ENCODE results near the gene TLR6.

DNA sequence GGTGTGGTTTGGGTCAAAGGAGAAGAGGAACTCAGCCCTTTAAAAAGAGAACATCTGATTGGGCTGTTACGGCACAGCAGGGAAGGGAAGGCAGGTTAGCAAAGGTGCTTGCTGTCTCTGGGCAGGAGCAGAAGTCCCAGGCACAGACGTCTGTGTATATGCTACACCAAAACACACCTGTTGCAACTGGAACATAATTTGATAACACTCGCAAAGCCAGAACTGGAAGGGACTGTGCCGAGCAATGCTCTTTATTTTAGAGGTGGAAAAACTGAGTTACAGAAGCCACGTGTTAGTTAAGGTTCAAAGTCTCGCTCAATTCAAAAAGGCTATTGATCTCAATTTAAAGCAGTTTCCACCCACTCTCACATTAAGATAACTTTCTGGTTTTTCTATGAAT is 8.8 kb upstream of the TLR6 start:
- TF ChIP-seq YY1 (IDR thresholded peaks at IDR 0.05) (peak; percentile 60), CTCF (IDR thresholded peaks at IDR 0.05; ENCODE audit: low read depth, low read length, missing input control) (no peak), JUND (IDR thresholded peaks at IDR 0.05) (peak; percentile 97 to 98), RAD21 (IDR thresholded peaks at IDR 0.05) (peak in 1 of 2 donors; percentile 45), GABPA (IDR thresholded peaks at IDR 0.05 in 1 of 2, conservative IDR thresholded peaks at IDR 0.05 in 1 of 2) (no peak), ZBTB33 (IDR thresholded peaks at IDR 0.05) (peak; percentile 74)
- TF ChIP-seq, protein P1, sequence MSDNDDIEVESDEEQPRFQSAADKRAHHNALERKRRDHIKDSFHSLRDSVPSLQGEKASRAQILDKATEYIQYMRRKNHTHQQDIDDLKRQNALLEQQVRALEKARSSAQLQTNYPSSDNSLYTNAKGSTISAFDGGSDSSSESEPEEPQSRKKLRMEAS (IDR thresholded peaks at IDR 0.05) = peak; percentile 80
